ENCODE results near the gene MAP2K2.
"Not testable (repeated sequence)": the region's sequence is repeated elsewhere in the genome, so short reads cannot be mapped to it uniquely, and the experiment has no call there.

Gene MAP2K2

GRCh38 chr19:4123615-4124568 is at the start of gene MAP2K2:
TSS of gene MAP2K2 (minus strand) at chr19:4124122. CDS start at chr19:4123875, 247 bp downstream.
- DNase-seq, result peak; percentile 92 to 94 (median 94)

GRCh38 chr19:4172861-4173473 is 49.0 kb upstream of the MAP2K2 start:
- peak; percentile 42 to 56 (median 48) for DNase-seq

- DNase-seq, result no peak
These were observed 47.8 kb upstream of the MAP2K2 start for GRCh38 chr19:4171676-4172075.

- no peak for DNase-seq
These were observed 40.3 kb upstream of the MAP2K2 start for GRCh38 chr19:4164262-4164661.

- no peak for DNase-seq
These were observed 37.6 kb upstream of the MAP2K2 start for GRCh38 chr19:4161415-4162077.

- DNase-seq, result not testable (repeated sequence)
These were observed 34.0 kb upstream of the MAP2K2 start for GRCh38 chr19:4157971-4158370.

GRCh38 chr19:4157164-4157563 is 33.2 kb upstream of the MAP2K2 start:
- DNase-seq, result no peak

GRCh38 chr19:4154571-4155312 is 30.8 kb upstream of the MAP2K2 start:
- DNase-seq, result no peak

- DNase-seq, result no peak
These were observed 28.5 kb upstream of the MAP2K2 start for GRCh38 chr19:4152241-4152998.

GRCh38 chr19:4151623-4152022 is 27.7 kb upstream of the MAP2K2 start:
- DNase-seq, result no peak

- no peak for DNase-seq
These were observed 25.8 kb upstream of the MAP2K2 start for GRCh38 chr19:4149518-4150288.

GRCh38 chr19:4144666-4145249 is 20.8 kb upstream of the MAP2K2 start:
- DNase-seq, result no peak

- not testable (repeated sequence) for DNase-seq
These were observed 19.0 kb upstream of the MAP2K2 start for GRCh38 chr19:4142916-4143315.

GRCh38 chr19:4140237-4140711 is 16.4 kb upstream of the MAP2K2 start:
- DNase-seq, result no peak

- DNase-seq, result peak; percentile 72 to 94 (median 84)
These were observed 15.8 kb upstream of the MAP2K2 start for GRCh38 chr19:4139614-4140236.

- no peak for DNase-seq
These were observed 14.5 kb upstream of the MAP2K2 start for GRCh38 chr19:4138445-4138844.

- DNase-seq, result no peak
These were observed 12.8 kb upstream of the MAP2K2 start for GRCh38 chr19:4136680-4137088.

GRCh38 chr19:4135386-4135785 is 11.5 kb upstream of the MAP2K2 start:
- not testable (repeated sequence) for DNase-seq

GRCh38 chr19:4134351-4134750 is 10.4 kb upstream of the MAP2K2 start:
- no peak for DNase-seq

Data from activated CD4-positive, CD25-positive, alpha-beta regulatory T cell (primary cell).